GM18867 (cell line): ENCODE measurements around the gene UTP3.
"Not testable (repeated sequence)": the region's sequence is repeated elsewhere in the genome, so short reads cannot be mapped to it uniquely, and the experiment has no call there.

Experiments
- ATAC-seq: cut with Tn5 transposase; IDR thresholded peaks from one replicate; pipeline ENCODE4 v1.9.1; 2021; ENCODE audit warnings: mild to moderate bottlenecking, moderate library complexity; ENCODE audit not compliant: unreplicated experiment

UTP3 gene

DNA sequence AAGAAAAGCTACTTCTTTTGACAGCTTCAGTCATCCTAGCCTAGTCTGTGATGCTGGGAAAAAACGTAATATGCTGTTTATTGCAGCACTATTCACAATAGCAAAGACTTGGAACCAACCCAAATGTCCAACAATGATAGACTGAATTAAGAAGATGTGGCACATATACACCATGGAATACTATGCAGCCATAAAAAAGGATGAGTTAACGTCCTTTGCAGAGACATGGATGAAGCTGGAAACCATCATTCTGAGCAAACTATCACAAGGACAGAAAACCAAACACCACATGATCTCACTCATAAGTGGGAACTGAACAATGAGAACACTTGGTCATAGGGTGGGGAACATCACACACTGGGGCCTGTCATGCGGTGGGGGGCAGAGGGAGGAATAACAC, 6.2 kb upstream of the UTP3 start:
- peak; percentile 2 for ATAC-seq

DNA sequence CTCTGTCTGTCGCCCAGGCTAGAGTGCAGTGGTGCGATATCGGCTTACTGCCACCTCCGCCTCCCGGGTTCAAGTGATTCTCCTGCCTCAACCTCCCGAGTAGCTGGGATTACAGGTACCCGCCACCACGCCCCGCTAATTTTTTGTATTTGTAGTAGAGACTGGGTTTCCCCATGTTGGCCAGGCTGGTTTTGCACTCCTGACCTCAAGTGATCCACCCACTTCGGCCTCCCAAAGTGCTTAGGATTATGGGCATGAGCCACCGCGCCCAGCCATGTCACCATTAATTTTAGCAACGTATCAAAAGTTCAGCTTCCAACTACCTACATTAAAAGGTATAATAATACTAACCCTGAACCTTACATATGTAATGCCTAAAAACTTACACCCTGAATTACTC, 940 bp upstream of the UTP3 start:
- peak; percentile 5 for ATAC-seq

DNA sequence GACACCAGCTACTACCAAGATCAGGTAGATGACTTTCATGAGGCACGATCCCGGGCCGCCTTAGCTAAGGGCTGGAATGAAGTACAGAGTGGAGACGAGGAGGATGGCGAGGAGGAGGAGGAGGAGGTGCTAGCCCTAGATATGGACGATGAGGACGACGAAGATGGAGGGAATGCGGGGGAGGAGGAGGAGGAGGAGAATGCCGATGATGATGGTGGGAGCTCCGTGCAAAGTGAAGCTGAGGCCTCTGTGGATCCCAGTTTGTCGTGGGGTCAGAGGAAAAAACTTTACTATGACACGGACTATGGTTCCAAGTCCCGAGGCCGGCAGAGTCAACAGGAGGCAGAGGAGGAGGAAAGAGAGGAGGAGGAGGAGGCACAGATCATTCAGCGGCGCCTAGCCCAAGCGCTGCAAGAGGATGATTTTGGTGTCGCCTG, 481 bp downstream of the UTP3 start:
- peak; percentile 1 for ATAC-seq

DNA sequence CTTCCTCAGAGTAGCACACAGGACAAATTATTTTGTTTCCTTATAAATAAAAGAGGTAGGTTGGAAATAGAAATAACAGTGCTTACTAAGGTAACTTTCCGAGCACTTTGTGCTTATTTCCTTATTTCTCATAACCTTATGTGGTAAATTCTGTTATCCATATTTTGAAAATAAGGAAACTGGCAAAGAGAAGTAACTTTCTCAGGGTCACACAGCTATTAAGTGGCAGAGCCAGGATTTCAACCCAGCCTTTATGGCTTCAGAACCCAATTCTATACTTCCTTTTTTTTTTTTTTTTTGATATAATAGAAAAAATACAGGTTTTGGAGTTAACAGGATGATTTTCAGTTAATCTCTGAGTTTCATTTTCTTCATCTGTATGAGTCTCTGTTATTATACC, 3.3 kb downstream of the UTP3 start:
- no peak for ATAC-seq

DNA sequence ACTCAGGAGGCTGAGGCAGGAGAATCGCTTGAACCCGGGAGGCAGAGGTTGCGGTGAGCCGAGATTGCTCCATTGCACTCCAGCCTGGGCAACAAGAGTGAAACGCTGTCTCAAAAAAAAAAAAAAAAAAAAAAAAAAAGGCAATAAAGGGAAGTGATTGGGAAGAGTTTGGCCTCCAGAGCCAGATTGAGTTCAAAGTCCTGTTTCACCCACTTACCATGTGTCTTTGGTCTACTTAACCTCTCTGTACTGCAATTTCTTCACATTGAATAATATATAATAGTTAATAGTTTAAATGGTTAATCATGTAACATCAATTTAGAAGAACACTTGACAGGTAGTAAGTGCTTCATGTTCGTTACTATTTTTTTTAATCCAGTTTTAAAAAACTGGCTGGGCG, 6.3 kb downstream of the UTP3 start:
- ATAC-seq: not testable (repeated sequence)

DNA sequence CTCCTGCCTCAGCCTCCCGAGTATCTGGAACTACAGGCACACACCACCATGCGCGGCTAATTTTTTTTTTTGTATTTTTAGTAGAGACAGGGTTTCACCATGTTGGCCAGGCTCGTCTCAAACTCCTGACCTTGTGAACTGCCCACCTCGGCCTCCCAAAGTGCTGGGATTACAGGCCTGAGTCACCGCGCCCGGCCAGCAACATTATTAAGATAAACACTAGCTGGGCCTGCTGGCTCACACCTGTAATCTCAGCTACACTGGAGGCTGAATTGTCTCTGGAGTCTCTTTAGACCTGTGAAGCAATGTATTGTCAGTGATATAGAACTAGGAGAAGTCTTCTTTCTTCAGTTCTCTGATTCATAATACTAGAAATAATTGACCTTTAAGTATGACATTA, 10.1 kb downstream of the UTP3 start:
- ATAC-seq: not testable (repeated sequence)

DNA sequence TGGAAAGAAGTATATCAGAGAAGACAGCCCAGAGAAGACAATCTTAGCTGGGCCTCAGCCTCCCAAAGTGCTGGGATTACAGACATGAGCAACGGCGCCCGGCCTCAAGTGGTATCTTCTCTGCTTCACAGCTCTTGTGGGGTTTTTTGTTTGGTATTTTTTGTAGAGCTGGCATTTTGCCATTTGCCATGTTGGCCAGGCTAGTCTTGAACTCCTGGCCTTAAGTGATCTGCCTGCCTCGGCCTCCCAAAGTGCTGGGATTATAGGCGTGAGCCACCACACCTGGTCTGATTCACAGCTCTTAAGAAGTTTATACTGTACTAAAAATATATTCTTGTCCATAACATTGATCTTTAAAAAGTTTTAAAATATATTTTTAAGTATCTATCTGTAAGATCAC, 12.4 kb downstream of the UTP3 start:
- no peak for ATAC-seq

DNA sequence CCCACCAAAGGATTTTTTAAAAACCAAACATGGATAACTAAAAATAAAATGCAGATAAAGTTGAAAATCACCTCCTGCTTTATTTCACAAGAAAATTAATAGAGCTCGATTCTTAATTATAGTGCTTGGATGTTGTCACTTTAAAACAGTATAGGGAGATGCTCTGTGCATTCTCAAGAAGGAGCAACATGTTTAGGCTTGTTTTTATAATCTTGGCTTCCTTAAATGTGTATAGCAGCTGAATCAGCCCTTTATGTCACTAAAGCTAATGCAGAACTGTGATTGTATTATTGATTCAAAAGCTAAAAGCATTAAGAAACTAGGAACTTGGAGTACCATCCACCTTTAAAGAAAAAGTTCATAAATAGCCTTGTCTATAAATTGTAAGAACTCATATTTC, 12.9 kb downstream of the UTP3 start:
- no peak for ATAC-seq

DNA sequence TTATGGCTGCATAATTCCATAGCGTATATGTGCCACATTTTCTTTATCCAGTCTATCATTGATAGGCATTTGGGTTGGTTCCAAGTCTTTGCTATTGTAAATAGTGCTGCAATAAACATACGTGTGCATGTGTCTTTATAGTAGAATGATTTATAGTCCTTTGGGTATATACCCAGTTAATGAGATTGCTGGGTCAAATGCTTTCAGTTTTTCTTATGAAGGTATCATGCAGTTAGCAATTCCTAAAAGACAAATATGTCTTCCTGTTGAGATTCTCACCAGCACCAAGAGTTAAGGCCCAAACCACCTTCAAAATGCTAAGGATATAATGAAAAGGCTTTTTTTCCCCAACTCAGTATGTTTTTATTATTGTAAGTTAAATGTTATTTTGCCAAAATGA, 14.3 kb downstream of the UTP3 start:
- ATAC-seq: not testable (repeated sequence)

DNA sequence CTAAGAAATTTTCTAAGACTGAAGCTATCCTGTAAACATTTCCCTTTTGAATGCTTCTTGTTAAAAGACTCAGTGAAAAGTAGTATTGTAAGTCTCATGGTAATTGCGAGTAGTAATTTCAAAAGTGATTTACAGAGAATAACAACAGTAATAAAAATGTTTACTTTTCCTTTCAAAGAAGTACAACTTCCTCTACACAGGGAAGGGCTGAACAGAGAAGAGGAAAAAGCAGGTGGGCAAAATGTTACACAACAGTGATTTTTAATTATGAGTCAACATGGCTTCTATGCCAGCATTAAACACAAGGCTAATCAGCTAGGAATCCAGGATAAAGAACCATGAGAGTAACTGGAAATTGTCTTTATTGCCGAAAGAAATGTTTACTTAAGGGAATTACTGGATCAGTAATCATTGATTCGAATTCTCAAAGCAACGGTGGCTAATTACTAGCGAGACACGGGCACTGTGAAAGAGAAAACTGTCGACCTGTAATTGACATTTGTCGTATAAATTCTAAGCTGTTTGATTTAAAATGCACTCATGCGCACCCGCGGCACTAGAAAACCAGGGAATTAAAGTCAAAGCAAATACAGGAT, 15.4 kb downstream of the UTP3 start:
- ATAC-seq: no peak

DNA sequence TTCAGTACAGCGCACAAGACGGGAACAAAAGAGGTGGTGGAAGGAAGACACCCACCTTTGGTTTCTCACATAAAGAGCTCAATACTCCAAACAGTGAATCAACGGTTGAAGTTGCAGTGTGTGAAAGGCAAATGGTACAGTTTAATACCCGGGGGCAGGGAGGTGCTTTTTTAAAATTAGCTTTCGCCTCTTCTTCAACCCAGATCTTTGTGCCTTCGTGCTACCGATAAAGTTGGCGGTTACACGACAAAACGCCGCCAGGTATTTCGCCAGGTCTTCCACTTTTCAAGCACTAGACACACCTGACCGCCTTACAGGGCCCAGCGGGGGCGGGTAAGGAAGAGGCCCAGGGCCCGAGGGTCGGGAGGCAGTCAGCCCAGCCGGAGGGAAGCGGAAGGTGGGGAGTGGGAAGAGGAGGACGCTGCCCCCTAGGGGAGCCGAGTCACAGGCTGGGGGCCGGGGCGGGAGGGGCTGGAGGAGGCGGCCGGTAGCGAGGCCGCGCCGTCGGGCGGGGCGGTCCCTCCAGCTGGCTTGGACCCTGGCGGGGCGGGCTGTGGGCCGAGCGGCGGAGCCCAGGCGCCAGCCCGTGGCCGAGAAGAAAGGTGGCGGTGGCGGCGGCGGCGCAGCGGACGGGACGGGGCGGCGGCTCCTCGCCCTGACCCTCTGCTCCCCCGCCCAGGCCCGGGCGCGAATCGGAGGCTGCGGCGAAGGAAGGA, 16.0 kb downstream of the UTP3 start:
- peak; percentile 69 for ATAC-seq

DNA sequence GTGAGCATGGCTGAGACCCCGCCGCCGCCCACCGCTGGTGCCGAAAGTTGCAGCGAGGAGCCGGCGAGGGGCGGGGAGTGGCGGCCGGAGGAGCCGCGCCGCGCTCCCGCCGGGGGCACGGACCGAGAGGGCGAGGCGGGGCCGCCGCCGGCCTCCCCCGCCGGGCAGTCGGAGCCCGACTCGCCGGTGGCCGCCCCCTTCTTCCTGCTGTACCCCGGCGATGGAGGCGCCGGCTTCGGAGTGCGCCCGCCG, 16.5 kb downstream of the UTP3 start:
- ATAC-seq: peak; percentile 42

DNA sequence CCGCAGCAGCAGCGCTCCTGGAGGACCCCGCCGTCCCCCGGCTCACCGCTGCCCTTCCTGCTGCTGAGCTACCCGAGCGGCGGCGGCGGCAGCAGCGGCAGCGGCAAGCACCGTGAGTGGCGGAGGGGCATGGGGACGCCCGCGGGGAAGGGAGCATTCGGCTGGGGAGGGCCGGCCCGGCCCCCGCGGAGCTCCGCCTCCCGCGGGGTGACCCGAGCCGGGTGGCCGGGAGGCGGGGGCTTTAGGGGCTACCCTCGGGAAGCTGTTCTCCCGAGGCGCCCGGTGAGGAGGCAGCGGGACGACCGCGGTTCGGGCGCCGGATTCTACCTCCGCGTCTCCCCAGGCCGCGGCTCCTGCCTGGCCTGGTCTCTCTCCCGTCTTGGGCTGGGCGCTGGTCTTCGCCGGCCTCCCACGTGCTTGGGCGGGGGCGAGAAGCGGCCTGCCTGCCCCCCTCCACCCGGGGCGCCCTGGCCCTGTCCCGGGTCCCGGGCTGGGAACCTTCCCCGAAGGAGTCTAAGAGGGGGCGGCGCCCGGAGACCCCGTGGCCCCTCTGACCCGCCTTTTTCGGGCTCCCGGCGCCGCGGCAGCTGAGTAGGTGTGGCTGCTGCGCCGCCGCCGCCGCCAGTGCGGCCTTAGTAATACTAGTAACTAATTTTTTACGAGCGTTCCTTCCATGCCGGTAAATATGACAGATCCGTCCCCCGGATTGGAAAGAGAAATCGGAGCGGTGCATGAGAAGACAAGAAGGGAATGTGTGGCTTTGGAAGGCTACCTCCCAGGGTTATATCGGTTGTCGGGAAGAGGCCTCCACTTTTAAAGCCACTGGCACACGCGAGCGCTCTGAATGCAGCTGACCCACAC, 17.1 kb downstream of the UTP3 start:
- ATAC-seq: peak; percentile 58

DNA sequence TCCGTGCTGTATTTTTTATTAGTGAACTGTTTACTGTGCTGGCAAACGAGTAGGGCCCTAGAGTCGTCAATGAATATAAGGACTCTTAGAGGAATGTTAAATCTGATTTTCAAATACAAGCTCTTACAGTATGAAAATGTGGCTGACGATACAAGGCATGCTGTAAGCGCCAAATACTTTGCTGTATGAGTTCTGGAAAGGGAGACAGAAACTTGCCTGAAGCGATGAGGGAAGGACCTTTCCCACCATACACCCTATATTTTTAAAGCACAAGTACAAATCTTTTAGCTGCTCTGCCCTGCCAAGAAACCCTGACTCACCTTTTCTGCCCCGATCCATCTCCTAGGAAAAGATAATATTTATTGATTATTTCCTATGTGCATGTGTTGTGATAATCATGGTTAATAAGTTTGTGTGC, 17.7 kb downstream of the UTP3 start:
- no peak for ATAC-seq

DNA sequence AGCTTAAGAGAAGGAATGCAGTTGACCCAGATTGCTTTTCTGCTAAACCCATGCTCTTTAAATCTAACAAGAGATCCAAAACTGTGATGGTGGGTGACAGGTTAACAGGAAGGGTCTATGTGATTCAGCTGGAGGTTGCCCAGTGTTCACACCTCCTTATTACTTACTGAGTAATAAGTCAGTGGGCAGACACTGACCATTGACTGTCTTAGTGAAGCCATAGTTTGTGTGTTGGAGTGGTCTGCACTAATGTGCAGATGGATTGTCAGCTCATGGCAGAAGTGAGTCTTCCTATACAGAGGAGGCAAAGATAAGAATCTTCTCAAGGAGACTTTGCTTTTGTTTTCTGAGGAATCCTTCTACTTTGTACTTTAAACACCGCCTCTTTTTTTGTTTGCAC, 18.2 kb downstream of the UTP3 start:
- no peak for ATAC-seq

DNA sequence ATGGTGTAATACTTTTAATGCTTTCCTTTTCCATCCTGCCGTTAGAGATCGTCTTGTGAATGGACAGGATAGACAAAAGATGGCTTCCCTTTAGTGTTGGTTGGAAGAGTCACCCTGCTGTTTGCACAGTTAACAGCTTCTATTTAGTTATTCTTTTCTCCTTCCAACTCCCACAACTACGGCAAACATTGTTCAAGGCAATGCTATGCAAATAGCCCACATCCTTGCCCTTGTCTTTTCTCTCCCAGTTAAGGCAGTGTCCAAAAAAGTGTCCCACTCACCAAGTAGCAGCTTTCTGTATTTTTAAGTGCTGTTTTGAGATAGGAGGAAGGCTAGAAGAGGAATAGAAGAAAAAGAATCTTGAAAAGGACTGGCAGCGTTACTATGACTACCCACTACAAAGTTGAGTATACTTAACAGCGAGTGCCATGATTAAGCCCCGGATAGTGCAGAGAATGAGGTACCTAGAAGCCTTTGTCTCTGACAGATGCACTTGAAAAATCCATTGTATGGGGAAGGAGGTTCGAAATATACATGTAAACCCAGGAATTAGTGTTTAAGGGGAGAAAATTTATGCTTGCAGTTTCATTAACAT, 21.4 kb downstream of the UTP3 start:
- no peak for ATAC-seq

DNA sequence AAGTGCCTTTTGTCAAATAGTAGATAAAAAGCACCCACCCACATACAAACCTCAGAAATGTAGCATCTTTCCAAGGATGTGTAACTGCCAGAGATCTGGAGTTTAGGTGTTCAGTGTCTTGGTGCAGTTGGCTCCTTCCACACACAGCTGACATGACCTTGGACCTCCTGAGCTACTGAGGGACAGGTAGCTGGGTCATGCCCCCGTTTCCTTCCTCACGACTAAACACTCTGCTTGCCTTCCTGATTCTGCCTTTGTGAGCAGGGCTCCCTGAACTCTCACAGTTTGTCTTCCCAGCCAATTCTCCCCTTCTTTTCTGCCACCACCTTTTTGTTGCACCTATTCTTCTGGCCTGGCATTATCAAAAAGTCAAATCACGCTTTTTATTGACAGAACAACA, 23.3 kb downstream of the UTP3 start:
- ATAC-seq: no peak

DNA sequence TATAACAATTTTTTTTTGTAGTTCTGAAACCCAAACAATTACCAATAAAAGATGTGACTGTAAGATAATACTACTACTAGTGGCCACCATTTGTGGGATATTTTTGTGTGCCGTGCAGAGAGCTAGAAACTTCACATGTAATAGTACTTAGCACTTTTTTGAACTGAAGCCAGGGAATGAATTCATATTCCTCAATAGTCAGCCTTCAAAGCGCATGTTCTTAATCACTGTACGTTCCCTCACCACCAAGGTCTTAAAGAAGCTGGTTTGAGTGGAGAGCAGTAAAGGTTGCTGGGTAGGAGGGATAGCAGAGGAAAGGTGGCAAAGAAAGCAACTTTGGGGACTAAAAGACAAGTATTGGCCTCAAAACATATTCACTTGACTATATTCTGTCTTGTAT, 23.8 kb downstream of the UTP3 start:
- no peak for ATAC-seq

DNA sequence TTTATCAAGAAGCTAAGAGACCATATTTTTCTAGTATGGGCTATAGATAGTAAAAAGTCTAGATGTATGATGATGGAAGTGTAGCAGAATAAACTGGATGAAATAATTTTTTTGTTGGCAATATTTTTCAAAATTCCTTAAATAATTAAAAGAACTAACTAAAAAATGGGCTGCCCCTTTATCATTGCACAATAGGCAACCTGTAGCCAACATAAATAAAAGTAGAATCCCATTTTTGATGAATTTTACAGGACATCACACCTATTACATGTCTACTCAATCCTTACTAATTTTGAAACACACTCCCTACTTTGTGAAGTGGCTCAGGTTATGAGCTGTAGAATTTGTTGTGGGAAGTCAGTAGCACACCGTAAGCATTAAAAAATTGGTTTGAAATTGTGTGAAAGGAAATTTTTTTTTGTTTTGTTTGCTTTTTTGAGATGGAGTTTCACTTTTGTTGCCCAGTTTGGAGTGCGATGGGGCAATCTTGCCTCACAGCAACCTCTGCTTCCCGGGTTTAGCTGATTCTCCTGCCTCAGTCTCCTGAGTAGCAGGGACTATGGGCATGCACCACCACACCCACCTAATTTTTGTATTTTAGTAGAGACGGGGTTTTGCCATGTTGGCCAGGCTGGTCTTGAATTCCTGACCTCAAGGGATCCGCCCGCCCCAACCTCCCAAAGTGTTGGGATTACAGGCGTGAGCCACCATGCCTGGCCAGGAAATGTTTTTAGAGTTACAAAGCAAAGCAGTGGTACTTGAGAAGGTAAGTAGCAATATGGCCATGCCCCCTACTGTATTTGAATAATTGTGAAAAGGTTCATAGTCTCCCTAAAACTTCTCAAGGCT, 24.5 kb downstream of the UTP3 start:
- peak; percentile 10 for ATAC-seq

DNA sequence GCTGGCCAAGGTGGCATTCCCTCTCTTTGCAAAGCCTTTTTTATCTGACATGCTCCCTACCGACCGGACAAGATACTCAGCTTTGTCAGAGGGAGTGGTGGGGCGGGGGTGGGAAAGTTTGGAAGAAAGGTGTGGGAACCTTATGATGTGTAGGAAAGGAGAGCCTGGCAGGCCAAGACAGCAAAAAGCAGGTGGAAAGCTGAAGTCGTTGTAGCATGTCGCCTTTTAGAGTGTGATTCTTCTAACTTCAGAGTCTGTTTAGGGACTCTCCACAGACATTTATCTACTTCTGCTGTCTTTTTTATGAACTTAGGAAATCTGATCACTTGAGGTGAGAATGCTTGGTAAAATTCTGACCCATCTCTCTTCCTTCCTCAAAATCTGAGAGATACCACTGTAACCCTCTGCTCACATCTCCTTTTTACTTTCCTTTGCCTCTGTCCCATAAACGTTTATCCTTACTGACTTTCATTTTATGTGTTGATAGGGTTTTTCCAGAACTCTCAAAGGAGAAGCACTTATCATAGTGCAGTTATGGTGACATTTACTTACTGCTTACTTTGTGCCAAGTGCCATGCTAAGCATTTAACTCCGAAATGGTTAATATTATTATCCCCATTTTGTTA, 25.2 kb downstream of the UTP3 start:
- ATAC-seq: peak; percentile 43
